SKM-1 treated with dmso at 0.1 percent for 144 hours (cell line): ENCODE results near the gene KCNC1.

Source experiments
- DNase-seq: peaks from one replicate; lab custom pipeline; 2025; ENCODE audit not compliant: unreplicated experiment; lab: John Stamatoyannopoulos, UW

The KCNC1 gene

GRCh38 chr11:17772704-17773600 lies 38.4 kb downstream of the KCNC1 start:
- DNase-seq: no peak

- no peak for DNase-seq
Observed at GRCh38 chr11:17773674-17774073, 39.1 kb downstream of the KCNC1 start.

- DNase-seq: no peak
Observed at GRCh38 chr11:17774232-17775034, 39.9 kb downstream of the KCNC1 start.

- DNase-seq: no peak
Observed at GRCh38 chr11:17775035-17775348, 40.4 kb downstream of the KCNC1 start.

- DNase-seq: no peak
Observed at GRCh38 chr11:17775507-17776211, 41.1 kb downstream of the KCNC1 start.

GRCh38 chr11:17776212-17776875 lies 41.8 kb downstream of the KCNC1 start:
- no peak for DNase-seq

- no peak for DNase-seq
Observed at GRCh38 chr11:17777086-17777737, 42.6 kb downstream of the KCNC1 start.

GRCh38 chr11:17777738-17778091 lies 43.1 kb downstream of the KCNC1 start:
- no peak for DNase-seq

- no peak for DNase-seq
Observed at GRCh38 chr11:17778352-17778751, 43.8 kb downstream of the KCNC1 start.

GRCh38 chr11:17778956-17779860 lies 44.6 kb downstream of the KCNC1 start:
- DNase-seq: no peak

- DNase-seq: no peak
Observed at GRCh38 chr11:17779861-17780594, 45.4 kb downstream of the KCNC1 start.

- no peak for DNase-seq
Observed at GRCh38 chr11:17780668-17781067, 46.1 kb downstream of the KCNC1 start.

GRCh38 chr11:17781221-17781620 lies 46.6 kb downstream of the KCNC1 start:
- DNase-seq: no peak

GRCh38 chr11:17781626-17782025 lies 47.0 kb downstream of the KCNC1 start:
- DNase-seq: no peak

- DNase-seq: no peak
Observed at GRCh38 chr11:17782145-17782544, 47.6 kb downstream of the KCNC1 start.

GRCh38 chr11:17782603-17783337 lies 48.2 kb downstream of the KCNC1 start:
- no peak for DNase-seq

GRCh38 chr11:17783878-17784277 lies 49.3 kb downstream of the KCNC1 start:
- DNase-seq: no peak

- DNase-seq: no peak
Observed at GRCh38 chr11:17786824-17787525, 52.4 kb downstream of the KCNC1 start.
